GM19099 (cell line): Measurements from ENCODE around the gene FZD8.

Experiments
- POLR2A ChIP-seq: IDR thresholded peaks from 3 replicates; pipeline ENCODE4 v1.6.1; 2011; ENCODE audit warnings: low read depth; ENCODE audit not compliant: insufficient read length; ENCODE audit errors: extremely low read depth

FZD8 gene

GRCh38 chr10:35632027-35632426, 10.1 kb downstream of the FZD8 start:
- no peak for TF ChIP-seq POLR2A

- no peak for TF ChIP-seq POLR2A
These were observed 10.7 kb downstream of the FZD8 start for GRCh38 chr10:35631404-35631803.

GRCh38 chr10:35626971-35627507, 15.1 kb downstream of the FZD8 start:
- no peak for TF ChIP-seq POLR2A

DNA sequence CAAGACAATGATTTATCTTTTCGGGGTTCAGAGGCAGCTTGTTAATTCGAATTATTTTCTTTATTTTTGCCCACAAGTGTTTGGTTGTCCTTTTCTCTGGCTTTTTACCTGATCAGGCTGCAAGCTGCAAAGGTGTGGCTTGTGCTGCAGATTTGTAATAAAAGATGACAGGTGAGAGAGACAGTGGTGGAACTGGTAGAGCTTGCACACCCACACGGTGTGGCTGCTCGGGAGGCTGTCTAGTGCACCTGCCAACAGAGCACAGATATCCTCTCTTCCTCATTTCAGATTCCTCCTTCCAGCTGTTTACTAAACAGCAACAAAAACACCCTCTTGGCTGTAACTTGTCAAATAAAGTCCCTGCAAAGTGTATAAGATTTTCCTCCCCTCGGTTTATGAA, 27.8 kb downstream of the FZD8 start:
- no peak for TF ChIP-seq POLR2A

GRCh38 chr10:35613597-35614226, 28.4 kb downstream of the FZD8 start:
- TF ChIP-seq POLR2A: no peak

GRCh38 chr10:35613107-35613440, 29.0 kb downstream of the FZD8 start:
- no peak for TF ChIP-seq POLR2A

- TF ChIP-seq POLR2A: no peak
These were observed 29.6 kb downstream of the FZD8 start for GRCh38 chr10:35612385-35613106.

GRCh38 chr10:35611750-35612149, 30.3 kb downstream of the FZD8 start:
- TF ChIP-seq POLR2A: no peak

DNA sequence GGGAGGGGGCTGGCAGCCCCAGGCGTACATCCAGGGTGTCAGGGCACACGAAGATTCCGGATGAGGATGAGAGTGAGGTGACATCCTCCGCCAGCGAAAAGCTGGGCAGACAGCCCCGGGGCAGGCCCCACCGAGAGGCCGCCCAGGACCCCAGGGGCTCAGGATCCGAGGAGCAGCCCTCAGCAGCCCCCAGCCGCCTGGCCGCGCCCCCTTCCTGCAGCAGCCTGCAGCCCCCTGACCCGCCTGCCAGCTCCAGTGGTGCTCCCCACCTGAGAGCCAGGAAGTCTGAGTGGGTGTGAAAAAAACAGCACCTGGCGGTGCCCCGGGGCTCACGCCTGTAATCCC, 33.8 kb downstream of the FZD8 start:
- TF ChIP-seq POLR2A: no peak

- no peak for TF ChIP-seq POLR2A
These were observed 34.4 kb downstream of the FZD8 start for GRCh38 chr10:35607475-35608327.

- no peak for TF ChIP-seq POLR2A
These were observed 35.7 kb downstream of the FZD8 start for GRCh38 chr10:35606430-35606829.

- no peak for TF ChIP-seq POLR2A
These were observed 36.9 kb downstream of the FZD8 start, which contains the start of gene GJD4 for GRCh38 chr10:35605191-35605590. GJD4 (plus strand) TSS chr10:35605341; CDS start chr10:35605568, 227 bp downstream.

DNA sequence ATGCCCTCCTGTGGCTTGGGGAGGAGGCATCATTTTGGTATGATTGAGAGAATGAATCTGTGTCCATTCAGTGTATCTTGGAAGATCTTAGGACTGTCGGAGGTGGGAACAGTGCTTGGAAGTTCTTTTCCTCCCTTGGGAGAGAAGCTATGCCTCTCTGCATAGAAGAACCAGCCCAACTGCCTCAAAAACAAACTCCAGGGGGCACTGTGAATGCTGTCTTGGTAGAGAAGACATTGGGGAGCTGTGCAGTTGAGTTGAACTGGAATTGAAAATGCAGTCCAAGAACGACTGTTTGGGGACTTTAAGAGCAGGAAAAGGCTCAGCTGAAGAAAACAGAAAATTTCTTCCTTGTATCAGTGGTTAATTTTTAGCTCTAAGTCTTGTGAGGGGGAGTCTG, 41.9 kb downstream of the FZD8 start:
- TF ChIP-seq POLR2A: no peak

- TF ChIP-seq POLR2A: no peak
These were observed 43.7 kb downstream of the FZD8 start for GRCh38 chr10:35598379-35598778.

- TF ChIP-seq POLR2A: no peak
These were observed 47.0 kb downstream of the FZD8 start for GRCh38 chr10:35595106-35595505.

- TF ChIP-seq POLR2A: no peak
These were observed 47.7 kb downstream of the FZD8 start for GRCh38 chr10:35594115-35595079.
